GM18873 (cell line): Measurements from ENCODE around the gene CCDC82.
"Not testable (repeated sequence)": the region's sequence is repeated elsewhere in the genome, so short reads cannot be mapped to it uniquely, and the experiment has no call there.

Source experiments
- ATAC-seq: cut with Tn5 transposase; IDR thresholded peaks from one replicate; pipeline ENCODE4 v1.9.1; 2021; ENCODE audit warnings: mild to moderate bottlenecking, moderate library complexity, moderate number of reproducible peaks; ENCODE audit not compliant: unreplicated experiment, low FRiP score

Gene CCDC82

DNA sequence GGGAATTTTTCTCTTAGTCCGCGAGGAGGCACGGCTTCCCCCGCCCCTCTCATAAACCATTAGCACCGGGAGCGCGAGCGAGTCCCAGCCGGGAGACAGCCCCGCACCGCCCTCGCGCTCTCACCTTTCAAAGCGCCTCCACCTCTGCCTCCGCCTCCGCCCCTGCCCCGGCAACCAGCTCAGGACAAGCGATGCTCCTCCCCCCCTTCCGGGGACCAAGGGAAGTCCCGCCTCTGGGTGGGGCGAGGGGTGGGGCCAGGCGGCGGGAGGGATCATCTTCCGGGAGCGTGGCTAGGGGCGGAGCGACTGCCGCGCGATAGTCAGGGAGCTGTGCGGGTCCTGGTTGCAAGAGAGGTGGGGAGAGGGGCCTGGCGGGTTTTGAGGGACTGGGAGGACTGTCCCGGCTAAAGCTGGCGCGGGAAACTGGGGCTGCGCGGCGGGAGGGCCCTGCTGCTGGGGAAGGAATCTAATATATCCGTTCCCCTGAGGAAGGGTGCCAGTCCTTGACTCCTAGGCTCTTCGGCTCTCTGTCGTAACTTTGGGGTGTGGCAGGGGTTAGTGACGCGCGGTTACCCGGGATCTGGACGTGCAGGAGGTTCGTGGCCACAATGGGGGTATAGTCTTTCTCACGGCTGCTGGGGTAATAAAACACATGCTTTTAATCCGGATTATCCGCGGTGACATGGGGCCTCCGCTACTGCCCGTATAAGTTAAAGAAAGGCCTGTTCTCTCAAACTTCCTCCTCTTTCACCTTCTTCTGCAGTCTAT, at the start of gene CCDC82, which contains the start of gene JRKL:
Gene CCDC82 (minus strand): TSS at position 193 of the 768 bp plus-strand sequence. CDS start 5,165 bp downstream, outside the sequence.
Gene JRKL (plus strand): TSS at position 294 of the 768 bp plus-strand sequence. CDS start 637 bp downstream, outside the sequence.
- peak; percentile 87 for ATAC-seq

DNA sequence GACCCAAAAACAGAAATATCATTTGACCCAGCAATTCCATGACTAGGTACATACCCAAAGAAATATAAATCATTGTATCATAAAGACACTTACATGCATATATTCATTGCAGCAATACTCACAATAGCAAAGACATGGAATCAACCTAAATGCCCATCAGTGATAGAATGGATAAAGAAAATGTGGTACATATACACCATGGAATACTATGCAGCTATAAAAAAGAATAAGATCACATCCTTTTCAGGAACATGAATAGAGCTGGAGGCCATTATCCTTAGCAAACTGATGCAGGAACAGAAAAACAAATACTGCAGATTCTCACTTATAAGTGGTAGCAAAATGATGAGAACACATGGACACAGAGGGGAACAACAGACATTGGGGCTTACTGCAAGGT, 42.9 kb upstream of the CCDC82 start:
- ATAC-seq, result not testable (repeated sequence)

DNA sequence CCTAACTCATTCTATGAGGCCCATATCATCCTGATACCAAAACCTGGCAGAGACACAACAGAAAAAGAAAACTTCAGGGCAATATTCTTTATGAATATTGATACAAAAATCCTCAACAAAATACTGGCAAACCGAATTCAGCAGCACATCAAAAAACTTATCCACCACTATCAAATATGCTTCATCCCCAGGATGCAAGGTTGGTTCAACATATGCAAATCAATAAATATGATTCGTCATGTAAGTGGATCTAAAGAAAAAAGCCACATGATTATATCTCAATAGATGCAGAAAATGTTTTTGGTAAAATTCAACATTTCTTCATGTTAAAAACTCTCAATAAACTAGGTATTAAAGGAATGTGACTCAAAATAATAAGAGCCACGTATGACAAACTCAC, 41.0 kb upstream of the CCDC82 start:
- ATAC-seq, result no peak

DNA sequence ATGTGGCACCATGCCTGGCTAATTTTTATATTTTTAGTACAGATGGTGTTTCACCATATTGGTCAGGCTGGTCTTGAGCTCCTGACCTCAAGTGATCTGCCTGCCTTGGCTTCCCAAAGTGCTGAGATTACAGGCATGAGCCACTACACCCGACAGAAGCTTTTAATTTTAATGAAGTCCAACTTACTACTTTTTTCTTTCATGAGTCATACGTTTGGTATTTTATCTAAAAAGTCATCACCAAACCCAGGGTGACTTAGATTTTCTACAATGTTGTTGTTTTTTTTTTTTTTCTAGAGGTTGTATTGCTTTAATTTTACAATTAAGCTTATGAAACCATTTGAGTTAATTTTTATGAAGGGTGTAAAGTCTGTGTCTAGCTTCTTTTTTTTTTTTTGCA, 35.0 kb upstream of the CCDC82 start:
- no peak for ATAC-seq

DNA sequence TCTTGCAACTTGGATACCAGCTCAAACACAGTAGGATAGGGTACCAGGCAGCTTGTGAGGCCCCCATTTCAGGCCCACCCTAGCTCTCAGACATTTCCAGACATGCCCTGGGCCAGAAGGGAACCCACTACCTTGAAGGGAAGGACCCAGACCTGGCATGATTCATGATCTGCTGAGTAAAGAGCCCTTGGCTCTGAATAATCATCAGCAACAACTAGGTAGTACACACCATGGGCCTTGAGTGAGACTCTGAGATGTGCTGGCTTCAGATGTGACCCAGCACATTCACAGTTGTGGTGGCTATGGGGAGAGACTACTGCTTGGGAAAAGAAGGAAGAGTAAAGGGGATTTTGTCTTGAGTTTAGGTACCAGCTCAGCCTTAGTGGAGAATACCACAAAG, 23.7 kb upstream of the CCDC82 start:
- ATAC-seq, result no peak

DNA sequence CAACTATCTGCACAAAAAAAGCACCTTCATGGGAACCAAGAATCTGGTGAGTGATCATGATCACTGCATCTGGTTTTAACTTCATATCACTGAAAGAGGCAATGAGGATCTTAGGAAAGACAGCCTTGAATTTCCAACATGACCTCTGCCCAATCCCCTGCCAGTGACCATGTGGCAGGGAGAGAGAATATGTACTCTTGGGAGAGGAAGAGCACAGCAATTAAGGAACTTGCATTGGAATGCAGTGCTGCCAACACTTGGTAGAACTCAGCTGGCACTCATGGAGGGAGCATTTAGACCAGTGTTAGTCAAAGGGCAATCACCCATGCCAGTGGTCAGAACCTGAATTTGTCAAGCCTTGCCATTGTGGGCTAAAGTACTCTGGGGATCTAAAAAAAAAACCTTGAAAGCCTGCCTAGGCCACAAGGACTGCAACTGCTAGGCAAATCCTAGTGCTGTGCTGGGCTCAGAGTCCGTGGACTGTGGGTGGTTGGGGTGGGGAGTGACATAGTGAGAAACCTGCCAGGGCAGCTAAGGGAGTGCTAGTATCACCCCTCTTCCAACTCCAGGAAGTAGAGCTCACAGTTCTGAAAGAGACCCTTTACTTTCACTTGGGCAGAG, 23.2 kb upstream of the CCDC82 start:
- ATAC-seq, result no peak

DNA sequence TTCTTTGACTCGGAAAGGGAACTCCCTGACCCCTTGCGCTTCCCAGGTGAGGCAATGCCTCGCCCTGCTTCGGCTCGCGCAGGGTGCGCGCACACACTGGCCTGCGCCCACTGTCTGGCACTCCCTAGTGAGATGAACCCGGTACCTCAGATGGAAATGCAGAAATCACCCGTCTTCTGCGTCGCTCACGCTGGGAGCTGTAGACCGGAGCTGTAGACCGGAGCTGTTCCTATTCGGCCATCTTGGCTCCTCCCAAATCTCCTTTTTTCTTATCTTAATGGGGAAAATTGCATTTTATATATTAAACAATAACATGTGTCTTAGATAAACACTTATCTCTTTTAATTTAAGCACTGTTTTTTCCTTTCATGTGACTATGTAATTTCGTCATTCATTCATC, 21.7 kb upstream of the CCDC82 start:
- not testable (repeated sequence) for ATAC-seq

DNA sequence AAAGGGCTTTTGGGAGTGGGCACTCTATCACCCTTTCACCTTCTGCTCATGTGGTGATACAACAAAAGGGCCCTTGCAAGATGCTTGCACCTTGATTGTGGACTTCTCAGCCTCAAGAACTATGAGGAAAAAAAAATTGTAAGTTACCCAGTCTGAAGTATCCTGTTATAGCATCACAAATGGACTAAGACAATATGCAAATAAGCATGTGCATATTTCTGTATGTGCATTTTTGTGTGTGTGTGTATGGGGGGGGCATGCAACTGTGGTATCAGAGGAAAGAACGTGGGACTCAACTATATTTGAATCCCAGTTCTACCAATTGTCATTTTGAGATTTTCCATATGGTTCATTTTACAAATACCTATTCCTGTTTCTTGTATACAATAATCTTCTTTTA, 11.0 kb upstream of the CCDC82 start:
- no peak for ATAC-seq

DNA sequence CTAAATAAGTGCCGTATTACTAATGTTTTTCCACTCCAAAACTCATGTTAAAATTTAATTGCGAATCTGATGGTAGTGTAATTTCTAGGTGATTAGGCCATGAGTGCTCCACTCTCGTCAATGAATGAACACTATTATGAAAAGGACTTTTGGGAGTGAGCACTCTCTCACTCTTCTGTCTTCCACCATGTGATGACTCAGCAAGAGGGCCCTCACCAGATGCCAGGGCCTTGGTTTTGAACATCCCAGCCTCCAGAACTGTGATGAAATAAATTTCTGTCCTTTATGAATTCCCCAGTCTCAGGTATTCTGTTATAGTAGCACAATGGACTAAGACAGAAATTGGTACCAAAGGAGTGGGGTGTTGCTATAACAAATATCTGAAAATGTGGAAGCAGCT, 8.2 kb upstream of the CCDC82 start:
- no peak for ATAC-seq

DNA sequence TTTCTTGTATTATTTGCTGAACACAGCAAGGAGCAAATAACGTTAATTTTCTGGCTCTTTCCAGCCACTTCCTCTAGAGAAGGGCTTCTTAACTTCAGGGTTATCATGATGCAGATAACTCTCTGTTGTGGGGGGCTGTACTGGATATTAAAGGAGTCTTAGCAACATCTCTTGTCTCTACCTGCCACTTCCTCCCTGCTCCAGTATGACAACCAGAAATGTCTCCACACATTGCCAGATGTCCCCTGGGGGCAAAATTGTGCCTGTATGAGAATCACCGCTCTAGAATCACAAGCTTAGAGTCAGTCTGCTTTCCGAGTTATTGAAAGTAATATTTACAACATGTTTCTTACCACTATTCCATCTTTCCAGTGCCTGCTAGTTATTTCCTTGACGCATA, 6.9 kb upstream of the CCDC82 start:
- no peak for ATAC-seq

DNA sequence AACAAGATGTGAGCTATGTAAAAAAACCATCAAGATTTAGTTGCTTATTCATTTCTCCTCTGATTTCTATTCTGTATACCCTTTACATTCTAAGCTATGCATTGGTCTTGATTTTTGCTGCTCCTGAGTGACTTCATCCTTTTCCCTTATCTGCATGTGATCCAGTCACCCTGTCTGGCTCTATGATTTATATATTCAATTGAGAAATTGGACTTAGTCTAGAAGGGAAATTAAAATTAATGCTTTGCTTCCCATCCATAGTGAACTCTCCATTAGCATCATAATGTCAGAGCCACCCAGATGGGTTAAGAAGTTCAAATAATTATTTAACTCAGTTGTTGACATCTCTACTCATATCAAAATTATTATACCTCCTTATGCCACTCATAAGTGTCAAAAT, 5.1 kb upstream of the CCDC82 start:
- ATAC-seq, result no peak

DNA sequence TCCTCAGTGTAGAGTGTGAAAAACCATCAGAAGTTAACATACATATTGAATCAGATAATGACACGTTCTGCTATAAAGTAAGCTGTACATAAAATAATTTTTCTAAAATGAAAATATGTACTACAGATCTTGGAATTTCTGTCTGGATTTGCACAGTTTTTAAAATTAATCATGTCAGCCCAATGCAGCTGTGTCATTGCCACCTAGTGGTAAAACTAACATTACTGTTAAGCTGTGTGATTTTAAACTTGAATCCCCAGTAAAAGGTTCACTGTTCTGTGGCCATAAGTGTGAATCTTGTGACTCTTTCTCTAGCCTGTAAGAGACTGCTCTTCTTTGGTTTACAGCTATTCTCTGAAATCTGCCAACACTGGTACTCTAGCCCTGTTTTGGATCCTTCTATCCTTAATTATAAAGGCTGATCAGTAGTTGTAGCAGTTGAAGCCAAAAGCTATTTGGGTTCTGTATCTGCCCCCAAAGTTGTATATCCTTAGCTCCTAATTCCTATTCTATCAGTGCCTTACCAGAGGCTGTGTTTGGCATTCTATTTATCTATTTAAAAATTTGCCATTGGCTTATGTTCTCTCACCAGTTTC, 4.1 kb upstream of the CCDC82 start:
- ATAC-seq, result no peak

DNA sequence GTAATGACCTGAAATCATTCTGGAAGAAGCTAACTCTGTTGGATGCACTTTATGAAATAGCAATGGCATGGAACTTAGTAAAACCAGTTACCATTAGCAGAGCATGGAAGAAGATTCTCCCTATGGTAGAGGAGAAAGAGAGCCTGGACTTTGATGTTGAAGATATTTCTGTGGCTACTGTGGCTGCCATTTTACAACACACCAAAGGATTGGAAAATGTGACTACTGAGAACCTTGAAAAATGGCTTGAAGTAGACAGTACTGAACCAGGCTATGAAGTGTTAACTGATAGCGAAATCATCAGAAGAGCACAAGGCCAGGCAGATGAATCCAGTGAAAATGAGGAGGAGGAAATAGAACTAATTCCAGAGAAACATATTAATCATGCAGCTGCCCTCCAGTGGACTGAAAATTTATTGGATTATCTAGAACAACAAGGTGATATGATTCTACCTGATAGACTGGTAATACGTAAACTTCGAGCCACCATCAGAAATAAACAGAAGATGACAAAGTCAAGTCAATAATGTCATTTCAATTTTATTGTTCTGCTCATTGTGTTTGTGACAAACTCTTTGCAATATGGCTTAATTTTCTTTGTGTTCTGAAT, 2.1 kb upstream of the CCDC82 start:
- ATAC-seq, result no peak

DNA sequence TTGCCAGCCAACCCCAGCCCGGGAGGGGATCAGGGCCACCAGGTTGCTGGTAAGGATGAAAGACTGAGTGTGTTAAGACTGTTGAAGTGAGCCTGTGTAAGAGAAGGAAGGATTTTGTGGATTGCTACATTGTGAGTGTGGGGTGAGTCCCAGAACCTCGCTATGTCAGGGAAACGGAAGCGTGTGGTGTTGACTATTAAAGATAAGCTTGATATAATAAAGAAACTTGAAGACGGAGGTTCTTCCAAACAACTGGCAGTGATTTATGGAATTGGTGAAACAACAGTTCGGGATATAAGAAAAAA, 728 bp upstream of the CCDC82 start:
- ATAC-seq, result no peak

DNA sequence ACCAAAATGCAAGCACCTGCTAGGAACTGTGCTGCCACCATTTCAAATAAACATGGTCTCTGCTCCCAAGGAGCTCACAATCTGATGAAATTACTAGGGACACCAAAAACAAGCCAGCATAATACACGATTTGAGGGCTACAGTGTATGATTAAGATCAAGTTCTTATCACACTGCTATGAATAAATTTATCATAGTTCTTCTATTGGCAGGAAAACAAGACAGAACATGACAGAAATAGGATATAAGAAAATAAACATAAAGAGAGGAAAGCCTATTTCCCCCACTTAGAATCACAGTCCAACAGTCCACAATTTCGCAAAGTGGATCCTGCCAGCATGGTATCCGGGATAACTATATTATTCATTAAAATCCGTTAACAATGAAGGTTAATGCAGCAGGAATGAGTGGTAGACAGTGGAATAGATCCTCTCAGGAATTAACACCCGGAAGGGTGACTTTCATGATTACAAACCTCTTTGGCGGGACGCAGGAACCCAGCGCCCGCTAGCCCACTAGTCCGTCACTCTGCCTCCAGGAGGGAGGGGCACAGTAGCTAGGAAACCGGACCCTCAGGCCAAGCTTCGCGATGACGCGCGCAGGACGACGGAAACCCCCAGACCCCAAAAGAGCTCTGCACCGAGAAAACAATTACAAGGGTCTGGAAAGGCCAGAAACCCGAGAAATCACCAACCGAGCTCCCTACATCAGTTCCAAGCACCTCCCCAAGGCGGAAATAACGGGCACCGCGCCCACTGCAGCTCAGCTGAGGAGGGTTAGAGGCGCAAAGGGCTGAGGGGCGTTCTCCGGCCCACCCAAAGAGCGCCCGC, 607 bp downstream of the CCDC82 start:
- ATAC-seq, result peak; percentile 41

DNA sequence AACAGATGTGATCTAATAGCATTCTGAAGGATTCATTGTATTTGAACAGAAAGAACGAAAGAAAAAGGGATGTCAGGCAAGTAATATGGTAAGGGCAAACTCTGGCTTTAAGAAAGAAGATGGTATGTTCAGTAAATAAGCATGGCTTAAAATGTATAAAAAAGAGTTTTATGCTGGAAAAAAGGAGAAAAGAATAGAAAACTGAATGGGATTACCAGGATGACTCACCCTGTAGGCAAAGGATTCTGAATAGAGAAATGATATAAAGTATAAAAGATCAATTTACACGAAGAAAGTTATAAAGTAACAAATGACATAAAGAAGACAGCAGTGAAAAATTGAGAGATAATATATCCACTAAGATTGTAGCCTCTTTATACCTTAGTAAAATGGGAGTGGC, 4.5 kb downstream of the CCDC82 start:
- ATAC-seq, result no peak

DNA sequence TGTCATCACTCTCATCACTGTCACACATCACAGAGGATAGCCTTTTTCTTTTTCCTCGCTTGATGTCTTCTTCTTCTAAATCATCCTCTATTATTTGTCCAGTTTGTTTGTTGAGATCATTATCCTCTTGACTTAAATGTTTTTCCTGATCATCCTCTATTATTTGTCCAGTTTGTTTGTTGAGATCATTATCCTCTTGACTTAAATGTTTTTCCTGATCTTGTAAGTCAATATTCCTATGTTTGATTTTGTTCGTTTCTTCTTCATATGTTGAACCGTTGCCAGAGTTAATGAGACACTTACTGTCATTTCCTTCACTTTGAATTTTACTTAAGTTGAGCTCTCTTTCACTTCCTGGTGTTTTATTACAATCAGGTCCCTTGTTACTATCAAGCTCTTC, 5.6 kb downstream of the CCDC82 start:
- no peak for ATAC-seq

DNA sequence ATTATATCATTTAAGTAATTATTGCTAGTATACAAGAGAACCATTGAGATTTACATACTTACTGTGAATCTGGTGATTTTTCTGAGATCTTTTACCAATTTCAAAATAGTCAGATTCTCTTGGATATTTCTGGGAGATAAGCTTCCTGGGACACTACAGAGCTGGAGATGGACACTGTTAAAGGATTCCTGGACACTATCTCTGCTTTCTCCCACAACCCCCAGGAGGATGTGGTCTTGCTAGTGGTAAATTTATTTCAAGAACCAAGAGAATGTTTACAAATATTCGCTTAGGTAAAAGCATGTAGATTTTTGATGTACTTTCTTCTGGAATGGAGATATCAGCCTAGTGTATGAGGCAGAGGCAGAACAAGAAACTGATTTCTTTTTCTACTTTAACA, 12.9 kb downstream of the CCDC82 start:
- no peak for ATAC-seq

DNA sequence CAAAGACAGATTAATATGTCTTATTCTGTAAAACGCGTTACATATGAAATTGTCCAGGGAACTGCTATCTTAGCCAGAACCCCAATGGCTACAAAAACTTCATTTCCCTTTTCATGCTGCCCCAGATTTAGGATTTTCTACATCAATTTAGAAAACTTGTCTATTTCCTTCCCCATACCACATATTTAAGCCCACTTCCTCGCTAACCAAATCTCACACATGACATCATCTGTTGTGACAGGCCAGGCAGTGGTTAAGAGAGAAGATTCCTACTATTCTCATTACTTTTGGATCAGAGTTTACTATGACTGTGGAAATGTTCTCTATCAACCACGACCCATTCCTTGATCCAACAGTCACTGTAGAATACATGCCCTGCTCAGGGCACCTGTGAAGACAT, 15.9 kb downstream of the CCDC82 start:
- ATAC-seq, result no peak

DNA sequence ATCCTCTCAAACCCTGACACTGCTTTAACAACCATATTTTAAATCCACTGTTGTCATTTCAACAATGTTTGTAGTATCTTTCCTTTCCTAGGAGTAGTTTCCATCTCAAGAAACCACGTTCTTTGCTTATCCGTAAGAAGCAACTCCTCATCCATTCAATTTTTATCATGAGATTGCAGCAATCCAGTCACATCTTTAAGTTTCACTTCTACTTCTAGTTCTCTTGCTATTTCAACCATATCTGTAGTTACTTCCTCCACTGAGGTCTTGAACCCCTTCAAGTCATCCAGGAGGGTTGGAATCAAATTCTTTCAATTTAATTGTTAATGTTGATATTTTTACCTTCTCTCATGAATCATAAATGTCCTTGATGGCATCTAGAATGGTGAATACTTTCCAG, 22.4 kb downstream of the CCDC82 start:
- ATAC-seq, result no peak

DNA sequence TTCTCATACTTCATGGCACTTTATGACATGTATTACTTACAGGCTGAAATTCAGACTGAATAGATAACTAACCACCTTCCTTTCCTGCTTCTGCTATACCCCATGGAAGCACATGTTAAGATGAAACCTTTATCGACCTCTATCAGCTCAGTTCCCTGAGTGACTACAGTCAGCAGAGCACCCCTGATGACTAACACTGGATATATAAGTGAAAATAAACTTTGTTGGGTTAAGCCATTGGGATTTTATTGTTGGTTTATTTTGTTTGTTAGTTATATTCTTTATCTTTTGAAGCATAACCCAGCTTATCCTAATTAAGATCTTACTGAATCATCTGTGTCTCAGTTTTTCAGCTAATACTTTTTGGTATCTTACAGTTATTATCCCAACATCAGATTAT, 23.7 kb downstream of the CCDC82 start:
- no peak for ATAC-seq
